Vagina (tissue), 2 donors: Measurements from ENCODE around the gene PLEKHG3.

Experiments
- CTCF ChIP-seq, 3 experiments: fragments of 450-650 bp in 2 of 3; fragments of 200-600 bp in 1 of 3; sonication (generic) in 1 of 3; IDR thresholded peaks; one replicate each; pipeline ENCODE4 v1.5.1; 2017 to 2019; ENCODE audit warnings: antibody characterized with exemption in 3 of 3, mild to moderate bottlenecking in 2 of 3, moderate library complexity in 2 of 3
- POLR2A ChIP-seq, 2 donors: fragments of 450-650 bp; IDR thresholded peaks; one replicate each; pipeline ENCODE4 v1.6.1; 2017; ENCODE audit warnings: antibody characterized with exemption in 2 of 2, mild to moderate bottlenecking in 2 of 2, moderate library complexity in 2 of 2
- POLR2AphosphoS5 ChIP-seq, 2 donors: sonication (generic); formaldehyde crosslinking; IDR thresholded peaks; one replicate each; pipeline ENCODE4 v1.9.0; 2017; ENCODE audit warnings: antibody characterized with exemption in 2 of 2, mild to moderate bottlenecking in 2 of 2, low read depth in 1 of 2; ENCODE audit not compliant: insufficient read depth in 1 of 2

- no peak for TF ChIP-seq POLR2A (IDR thresholded peaks at IDR 0.05)
- TF ChIP-seq CTCF (IDR thresholded peaks at IDR 0.05), result no peak
- no peak for TF ChIP-seq POLR2AphosphoS5 (IDR thresholded peaks at IDR 0.05; ENCODE audit: insufficient read depth in 1 of 2, low read depth in 1 of 2)
These were observed 50.5 kb downstream of the PLEKHG3 start for GRCh38 chr14:64754685-64755084.
